T-helper 2 cell (primary cell): ENCODE data around the gene ZNF423.
"Not testable (repeated sequence)": the region's sequence is repeated elsewhere in the genome, so short reads cannot be mapped to it uniquely, and the experiment has no call there.

Experiments used
- DNase-seq, 5 experiments: peaks; one replicate each; pipeline versions ENCODE4 v3.0.0 to v3.0.0-alpha.2; 2012 to 2022

Gene ZNF423

GRCh38 chr16:49575346-49576172, 280.4 kb downstream of the ZNF423 start:
- DNase-seq = no peak

- no peak for DNase-seq
Observed at GRCh38 chr16:49574826-49575225, 281.1 kb downstream of the ZNF423 start.

GRCh38 chr16:49567950-49568349, 288.0 kb downstream of the ZNF423 start:
- DNase-seq = no peak

- no peak for DNase-seq
Observed at GRCh38 chr16:49566432-49566831, 289.5 kb downstream of the ZNF423 start.

- DNase-seq = no peak
Observed at GRCh38 chr16:49564496-49565229, 291.2 kb downstream of the ZNF423 start.

- no peak for DNase-seq
Observed at GRCh38 chr16:49563666-49564065, 292.2 kb downstream of the ZNF423 start.

- not testable (repeated sequence) for DNase-seq
Observed at GRCh38 chr16:49562894-49563293, 293.0 kb downstream of the ZNF423 start.

- DNase-seq = no peak
Observed at GRCh38 chr16:49562228-49562627, 293.7 kb downstream of the ZNF423 start.

- no peak for DNase-seq
Observed at GRCh38 chr16:49560004-49560830, 295.7 kb downstream of the ZNF423 start.

GRCh38 chr16:49559242-49559641, 296.7 kb downstream of the ZNF423 start:
- DNase-seq = no peak

GRCh38 chr16:49558451-49558850, 297.5 kb downstream of the ZNF423 start:
- DNase-seq = no peak

GRCh38 chr16:49556606-49557446, 299.1 kb downstream of the ZNF423 start:
- DNase-seq = no peak

GRCh38 chr16:49556249-49556605, 299.7 kb downstream of the ZNF423 start:
- no peak for DNase-seq

GRCh38 chr16:49554681-49555080, 301.2 kb downstream of the ZNF423 start:
- DNase-seq = no peak

GRCh38 chr16:49552313-49552928, 303.5 kb downstream of the ZNF423 start:
- no peak for DNase-seq

- no peak for DNase-seq
Observed at GRCh38 chr16:49550666-49551065, 305.2 kb downstream of the ZNF423 start.

- no peak for DNase-seq
Observed at GRCh38 chr16:49550140-49550539, 305.8 kb downstream of the ZNF423 start.

- no peak for DNase-seq
Observed at GRCh38 chr16:49548325-49548970, 307.5 kb downstream of the ZNF423 start.

GRCh38 chr16:49547448-49547847, 308.5 kb downstream of the ZNF423 start:
- no peak for DNase-seq

GRCh38 chr16:49546735-49547134, 309.2 kb downstream of the ZNF423 start:
- DNase-seq = no peak

- no peak for DNase-seq
Observed at GRCh38 chr16:49545741-49546448, 310.0 kb downstream of the ZNF423 start.
